HG03565 (cell line): ENCODE measurements around the gene MYLK.
"Not testable (repeated sequence)": the region's sequence is repeated elsewhere in the genome, so short reads cannot be mapped to it uniquely, and the experiment has no call there.

Source experiments
- ATAC-seq: cut with Tn5 transposase; IDR thresholded peaks from one replicate; pipeline ENCODE4 v1.9.1; 2021; ENCODE audit warnings: mild to moderate bottlenecking, moderate library complexity; ENCODE audit not compliant: unreplicated experiment

The MYLK gene

DNA sequence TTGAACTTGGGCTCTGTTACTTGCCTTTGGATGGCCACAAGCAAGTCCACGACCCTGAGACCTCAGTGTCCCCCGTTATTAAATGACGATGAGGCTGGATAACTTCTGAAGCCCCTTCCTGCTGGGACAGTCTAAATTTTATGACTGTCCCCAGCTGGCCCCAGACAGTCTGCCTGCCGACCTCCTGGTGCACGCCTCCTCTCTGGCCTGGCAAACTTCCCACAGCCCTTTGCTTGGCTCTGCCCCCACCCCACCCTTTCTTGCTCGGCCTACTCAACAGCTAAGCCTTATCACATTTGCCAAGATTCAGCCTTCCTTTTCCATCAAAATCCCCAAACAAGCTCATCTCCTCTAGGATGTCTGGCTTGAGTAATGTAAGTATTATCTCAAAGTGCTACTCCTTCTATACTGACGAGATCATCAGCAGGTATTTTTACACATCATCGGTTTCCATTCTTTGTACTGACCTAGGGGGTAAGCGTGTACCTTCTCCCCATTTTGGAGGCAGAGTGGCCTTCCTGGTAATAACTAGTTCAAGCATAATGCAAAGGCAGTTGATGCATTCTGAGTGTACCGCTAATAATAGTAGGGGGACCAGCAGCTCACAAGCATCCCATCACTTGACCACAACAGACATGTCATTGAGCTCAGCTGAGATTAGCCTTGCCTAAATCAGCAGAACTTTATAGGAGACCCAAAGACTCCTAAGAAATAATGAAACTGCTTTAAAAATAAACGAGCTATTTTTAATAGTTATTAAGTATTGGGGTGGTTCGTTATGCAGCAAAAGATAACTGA, 178.4 kb downstream of the MYLK start:
- ATAC-seq = no peak

DNA sequence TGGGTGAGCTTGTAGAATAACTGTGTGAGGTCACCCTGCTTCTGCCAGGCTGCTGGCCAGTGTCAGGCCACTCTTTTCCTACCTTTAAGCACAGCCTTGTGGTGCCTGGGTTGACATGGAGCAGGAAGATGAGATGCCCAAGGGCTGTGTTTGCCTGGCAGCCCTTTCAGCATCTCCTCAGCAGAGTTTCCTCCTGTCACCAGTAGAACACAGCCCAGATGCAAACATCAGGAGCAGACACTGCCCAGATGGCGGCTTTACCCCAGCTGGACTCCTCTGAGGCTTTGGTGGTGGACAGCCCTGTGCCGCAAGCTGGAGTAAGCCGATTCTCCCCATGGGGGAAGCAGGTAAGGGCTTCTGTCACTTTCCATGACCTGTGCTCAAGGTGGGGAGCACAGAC, 180.5 kb downstream of the MYLK start:
- ATAC-seq = not testable (repeated sequence)

DNA sequence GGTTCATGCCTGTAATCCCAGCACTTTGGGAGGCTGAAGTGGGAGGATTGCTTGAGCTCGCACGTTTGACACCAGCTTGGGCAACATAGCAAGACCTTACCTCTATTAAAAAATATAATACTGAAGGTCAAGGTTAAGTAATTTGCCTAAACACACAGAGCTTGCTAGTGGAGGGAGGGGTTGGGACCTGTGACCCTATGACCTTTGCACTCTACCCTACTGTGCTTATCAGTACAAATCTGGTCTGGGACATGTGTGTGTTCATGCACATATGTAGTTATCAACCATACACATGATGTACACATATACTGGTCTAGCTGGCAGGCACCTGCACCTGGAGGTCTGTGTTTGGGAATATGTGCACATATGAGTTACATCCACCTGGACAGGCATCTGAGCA, 181.4 kb downstream of the MYLK start:
- ATAC-seq = no peak

DNA sequence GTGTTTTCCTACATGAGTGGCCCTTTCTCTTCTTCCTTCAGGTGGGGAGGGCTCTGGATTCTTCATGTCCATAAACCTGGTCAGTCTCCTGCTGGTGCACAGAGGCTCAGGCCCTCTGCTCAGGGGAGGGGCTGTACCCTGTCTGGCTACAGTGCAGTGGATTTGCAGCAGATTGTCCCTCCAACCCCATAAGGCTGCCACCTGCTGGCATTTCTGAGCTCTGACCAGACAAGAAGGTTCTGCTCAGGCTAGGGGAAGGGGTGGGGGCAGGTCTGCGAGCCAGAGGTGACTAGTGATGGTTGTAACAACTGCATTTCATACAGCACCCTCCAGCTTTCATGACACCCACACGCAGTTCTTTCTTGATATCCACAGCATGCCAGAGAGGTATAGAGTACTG, 182.1 kb downstream of the MYLK start:
- not testable (repeated sequence) for ATAC-seq

DNA sequence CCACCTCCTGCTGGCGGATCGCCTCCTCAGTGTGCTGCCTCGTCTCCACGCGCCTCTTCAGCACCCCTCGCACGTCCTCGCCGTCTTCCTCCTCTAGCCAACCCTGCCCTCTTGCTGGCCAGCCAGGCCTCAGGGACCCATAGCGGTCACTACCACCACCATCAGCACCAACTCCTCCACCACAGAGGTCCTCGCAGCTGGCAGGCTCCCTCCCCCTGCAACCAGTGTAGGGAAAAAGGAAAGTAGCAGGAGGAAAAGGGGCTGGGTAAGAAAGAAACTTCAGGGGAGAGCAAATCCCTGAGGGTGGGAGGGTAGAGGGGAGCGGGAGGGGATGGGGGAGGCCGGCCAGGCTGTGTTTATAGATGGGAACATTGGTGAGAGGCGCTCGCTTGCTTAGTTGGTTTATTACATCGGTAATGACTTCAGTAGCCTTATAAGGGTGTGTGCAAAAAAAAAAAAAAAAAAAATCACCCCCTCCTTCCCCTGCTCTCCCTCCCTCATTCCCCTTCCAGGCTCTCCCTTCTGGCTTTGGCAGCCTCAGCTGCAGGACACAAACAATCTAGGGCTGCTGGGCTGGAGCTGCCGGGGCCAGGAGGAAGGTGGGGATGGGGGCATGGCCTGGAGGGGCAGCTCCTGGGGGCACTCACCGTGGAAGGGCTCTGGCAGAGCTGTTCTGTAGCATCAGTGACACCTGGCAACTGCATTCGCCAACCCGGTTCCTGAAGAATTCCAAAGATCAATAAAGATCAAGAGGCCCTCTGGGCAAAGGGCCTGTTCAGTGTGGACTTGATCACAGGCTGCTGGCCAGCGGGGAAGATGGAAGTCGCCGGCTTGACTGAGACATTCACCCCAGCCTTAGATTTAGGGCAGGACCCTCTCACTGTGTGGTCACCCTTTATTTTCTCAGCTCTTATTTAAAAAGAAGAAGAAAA, 183.1 kb downstream of the MYLK start:
- no peak for ATAC-seq

DNA sequence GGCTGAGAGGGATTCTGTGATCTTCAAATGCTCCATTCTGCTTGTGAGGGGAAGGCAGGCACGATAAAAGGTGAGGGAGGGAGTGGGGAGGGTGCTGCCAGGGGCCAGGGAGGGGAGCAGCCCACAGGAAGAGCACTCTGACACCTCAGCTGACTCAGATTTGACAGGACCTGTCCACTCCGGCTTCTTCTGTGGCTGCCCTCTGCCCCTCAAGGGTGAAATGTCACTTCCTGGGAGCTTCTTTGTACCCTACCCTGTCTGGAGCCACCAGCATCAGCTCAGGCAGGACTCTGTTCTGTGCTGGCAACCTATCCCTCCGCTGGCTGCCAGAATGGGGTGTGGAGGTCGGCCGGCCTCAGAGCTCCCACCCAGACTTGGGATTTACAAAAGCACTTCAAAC, 185.3 kb downstream of the MYLK start:
- ATAC-seq = no peak

DNA sequence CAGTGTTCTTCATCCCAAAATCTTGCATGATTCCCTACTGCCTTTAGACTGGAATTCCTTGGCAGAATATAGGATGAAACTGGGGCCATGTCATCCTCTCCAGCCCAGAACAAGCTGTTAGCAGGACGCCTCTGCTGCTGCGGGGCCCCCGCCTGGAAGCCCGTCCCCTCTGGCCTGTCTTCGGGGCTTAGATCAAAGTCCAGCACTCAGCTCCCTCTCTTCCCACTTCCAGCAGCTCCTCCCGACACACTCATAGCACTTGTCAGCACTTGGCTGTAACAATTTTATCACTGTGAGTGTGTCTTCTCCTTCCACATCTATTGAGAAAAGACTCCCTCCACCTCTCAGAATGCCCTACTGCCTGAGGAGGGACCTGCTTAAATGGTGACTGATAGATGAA, 187.3 kb downstream of the MYLK start:
- no peak for ATAC-seq

DNA sequence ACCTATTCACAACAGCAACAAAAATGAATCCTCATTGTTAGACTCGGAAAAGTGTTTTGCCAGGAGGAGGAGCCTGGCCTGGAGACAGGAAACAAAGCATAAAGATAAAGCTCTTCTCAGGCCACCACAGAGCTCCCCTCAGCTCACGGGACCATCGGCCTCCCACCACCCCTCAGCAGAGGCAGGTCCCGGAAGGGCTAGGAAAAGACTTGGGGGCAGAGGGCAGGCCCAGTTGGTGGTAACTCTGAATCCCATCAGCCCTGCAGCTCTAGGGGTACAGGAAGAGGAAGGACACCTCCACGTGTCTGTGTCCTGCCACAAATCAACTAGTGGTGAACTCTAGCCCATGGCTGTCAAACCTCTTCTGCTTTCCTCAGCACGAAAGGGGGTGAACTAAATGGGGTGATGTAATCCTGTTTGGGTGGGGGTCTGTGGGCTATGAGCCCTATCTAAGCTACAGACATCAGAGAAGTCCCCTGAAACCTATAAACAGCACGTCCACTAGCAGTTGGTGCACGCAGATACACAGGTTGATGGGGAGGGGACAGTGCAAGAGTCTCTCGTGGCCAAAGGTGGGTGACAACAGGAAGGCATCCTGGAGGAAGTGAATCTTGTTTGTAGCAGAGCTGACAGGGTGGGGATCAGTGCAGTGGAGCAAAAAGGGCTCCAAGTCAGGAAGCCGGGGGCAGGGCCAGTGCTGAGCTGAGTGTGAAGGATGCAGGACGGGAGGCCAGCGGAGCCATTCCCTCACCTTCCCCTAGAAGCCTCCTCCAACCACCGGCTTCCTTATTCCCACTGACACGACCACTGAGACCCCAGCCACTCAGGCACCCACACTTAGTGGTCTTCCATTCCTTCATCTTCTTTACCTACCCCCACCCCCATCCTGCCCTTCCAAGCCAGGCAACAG, 188.1 kb downstream of the MYLK start:
- no peak for ATAC-seq

DNA sequence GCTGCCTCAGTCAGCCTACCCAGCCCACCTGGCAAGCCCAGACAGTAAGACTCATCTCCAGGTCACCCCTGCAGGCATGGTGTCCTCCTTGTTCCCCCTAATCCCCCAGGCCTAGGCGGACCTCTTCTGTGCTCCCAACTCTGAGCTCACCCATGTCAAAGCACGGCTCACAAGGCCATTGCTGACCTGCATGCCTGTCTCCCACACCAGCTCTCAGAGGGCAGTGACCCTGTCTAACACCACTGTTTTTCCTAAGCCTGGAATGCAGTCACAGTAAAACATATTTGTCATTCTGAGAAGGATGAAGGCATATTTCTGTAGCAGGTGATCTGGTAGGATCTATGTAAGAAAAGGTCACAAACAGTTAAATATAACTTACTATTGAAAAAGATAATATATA, 189.0 kb downstream of the MYLK start:
- ATAC-seq = no peak

DNA sequence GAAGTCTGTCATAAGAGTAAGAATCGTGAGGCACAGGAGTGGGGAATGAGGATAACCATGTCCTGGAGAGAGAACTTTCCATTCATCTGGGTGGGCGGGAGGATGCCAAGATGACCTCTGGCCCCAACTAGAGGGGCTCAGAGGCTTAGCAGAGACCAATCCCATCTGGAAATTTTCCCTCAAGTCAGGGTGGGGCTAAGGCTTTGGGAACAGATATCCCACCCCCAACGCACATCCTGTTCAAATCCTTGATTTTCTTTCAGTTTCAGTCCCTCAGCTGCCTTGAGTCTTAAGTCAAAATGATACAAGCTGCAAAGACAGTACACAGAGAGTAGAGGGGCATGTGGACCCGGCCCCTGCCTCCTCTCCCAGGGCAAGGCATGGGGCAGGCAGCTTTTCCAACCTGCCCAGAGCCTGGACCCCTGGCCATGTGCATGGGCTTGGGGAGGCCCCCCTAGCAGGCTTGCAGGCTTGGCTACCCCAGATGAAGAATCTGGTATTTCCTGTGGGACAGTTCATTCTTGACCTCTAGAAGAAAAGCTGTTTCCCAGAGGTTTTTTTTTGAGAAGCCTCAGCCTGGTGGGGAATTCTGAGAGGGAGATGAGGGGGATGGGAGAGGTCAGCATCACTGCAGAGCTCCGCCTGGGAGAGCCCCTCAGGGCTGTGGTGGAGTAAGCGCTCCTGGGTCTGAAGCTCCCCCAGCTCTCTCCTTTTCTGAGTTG, 189.6 kb downstream of the MYLK start:
- no peak for ATAC-seq

DNA sequence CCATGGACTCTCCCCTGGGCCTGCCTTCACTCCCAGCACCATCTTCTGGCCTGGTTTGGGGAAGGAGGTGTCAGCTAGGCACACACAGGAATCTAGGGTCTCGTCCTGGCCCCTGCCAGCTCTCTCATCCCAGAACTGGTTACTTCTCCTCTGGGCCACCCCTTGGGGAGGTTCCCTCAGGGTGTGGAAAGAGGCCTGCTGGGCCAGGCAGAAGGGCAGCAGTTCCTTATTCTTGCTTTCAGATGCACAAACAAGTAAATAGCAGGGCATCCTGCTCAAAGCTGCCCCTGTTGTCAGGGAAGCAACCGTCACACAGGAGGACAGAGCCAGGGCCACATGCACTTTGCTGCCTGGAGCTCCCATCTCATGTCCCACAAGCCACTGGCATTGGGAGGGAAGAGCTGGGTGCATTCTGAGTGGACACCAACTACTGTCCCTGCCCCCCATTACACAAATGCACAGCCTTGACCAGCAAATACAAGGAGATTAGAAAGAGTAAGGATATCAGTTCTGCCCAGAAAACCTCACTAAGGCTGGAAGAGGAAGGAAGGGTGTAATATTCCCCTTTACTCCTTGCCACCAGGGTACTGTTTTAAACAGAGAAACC, 190.4 kb downstream of the MYLK start:
- ATAC-seq = no peak

DNA sequence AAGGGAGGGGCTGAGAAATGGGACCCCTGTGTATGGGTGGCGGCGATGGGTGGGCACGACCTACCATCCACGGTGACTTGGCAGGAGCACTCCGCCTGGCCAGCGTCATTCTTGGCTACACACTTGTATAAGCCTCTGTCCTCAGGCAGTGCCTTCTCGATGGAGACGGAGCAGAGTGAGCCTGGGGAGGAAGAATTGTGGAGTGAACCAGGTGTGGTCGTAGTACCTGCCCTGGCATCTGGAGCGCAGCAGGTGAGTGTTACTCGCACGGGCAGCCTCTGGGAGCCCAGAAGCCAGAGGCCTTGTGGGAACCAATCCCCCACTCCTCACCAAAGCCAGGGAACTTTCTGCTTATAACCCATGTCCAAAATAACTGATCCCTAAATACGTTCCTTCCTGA, 191.5 kb downstream of the MYLK start:
- ATAC-seq = no peak

DNA sequence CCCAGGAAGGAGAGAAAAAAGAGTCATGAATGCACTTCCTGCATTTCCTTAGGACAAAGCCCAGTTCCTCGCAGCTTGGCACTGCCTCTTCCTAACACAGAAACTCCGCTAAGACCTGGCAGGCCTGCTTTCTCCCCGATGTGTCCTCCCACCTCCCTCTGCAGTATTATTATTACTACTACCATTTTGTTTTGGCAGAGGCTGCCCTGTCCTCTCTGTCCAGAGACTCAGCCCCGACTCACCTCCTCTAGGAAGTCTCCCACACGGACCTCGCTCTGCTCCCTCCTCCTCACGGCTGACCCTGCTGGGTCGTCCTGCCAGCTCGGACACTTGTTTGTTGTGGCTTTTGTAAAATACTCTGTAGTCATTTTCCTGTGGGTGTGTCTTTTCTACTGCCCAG, 192.1 kb downstream of the MYLK start:
- no peak for ATAC-seq

DNA sequence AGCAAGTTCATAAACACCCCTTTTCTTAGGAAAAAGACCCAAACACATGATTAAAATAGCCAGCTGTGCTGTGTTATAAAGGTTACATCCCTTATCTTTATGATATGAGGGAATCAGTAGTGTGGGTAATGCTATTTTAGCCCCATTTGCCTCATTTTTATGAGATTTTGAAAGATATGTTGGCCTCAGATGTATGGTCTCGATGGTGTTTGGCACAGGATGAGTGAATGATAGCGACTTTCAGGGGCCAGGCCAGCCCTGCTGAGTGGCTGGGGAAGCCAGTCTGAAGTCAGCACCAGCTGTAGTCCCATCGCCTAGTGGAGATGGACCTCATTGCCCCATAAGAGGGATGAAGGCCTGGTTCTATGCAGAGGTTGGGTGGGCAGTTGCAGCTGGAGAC, 194.3 kb downstream of the MYLK start:
- ATAC-seq = no peak

DNA sequence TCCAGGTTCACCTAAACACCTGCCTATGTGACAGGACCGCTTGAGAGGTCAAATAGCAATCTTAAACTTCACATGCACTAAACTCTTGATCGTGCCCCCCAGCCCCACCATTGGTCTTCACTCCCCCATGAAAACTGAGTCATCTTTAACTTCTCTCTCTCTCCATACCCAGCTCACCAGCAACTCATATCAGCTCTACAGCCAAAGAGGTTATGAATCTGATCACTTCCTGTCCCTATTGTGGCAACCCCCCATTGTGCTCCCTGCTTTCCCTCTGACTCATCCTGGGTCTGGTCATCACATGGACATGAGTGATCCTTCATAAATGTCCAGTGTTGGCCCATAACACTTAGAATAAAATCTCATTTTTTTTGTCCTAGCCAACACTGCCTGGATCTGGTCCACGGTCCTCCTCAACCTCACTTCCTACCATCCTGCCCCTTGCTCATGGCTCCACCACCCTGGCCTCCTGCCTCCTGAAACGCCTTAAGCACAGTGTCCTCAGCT, 195.8 kb downstream of the MYLK start:
- ATAC-seq = no peak

DNA sequence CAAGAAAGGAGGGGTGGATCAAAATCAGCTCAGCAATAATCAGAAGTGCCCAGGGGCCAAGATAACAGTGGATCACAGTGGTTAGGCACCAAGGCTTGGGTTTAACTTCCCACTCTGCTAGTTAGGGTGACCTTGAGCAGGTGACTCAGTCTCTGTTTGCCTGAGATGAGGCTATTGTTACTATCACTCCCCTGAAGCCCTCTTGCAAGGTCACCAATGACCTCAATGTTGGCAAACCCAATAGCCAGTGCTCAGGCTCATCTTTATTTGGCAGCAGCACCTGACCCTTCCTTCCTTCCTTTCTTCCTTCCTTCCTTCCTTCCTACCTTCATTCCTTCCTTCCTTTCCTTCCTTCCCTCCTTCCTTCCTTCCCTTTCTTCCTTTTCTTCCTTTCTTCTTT, 196.8 kb downstream of the MYLK start:
- no peak for ATAC-seq

DNA sequence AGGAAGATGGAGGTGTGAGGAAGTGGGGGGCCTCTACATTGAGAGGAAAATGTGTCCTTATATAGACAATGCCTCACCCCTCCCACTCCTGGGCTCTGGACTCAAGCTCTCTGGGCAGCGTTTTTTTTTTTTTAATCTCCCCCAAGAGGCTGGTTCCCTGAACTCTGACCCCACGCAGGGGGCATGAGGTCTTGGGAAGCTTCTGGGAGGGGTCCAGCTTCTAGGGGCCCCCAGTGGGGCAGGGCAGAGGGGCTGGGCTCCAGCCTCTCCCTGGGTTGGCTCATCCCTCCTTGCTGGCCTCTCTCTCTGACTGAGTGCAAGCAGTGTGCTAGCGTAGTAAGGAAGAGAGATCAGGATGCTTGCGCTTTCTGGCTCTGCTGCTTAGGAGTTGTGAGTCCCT, 197.9 kb downstream of the MYLK start:
- no peak for ATAC-seq

DNA sequence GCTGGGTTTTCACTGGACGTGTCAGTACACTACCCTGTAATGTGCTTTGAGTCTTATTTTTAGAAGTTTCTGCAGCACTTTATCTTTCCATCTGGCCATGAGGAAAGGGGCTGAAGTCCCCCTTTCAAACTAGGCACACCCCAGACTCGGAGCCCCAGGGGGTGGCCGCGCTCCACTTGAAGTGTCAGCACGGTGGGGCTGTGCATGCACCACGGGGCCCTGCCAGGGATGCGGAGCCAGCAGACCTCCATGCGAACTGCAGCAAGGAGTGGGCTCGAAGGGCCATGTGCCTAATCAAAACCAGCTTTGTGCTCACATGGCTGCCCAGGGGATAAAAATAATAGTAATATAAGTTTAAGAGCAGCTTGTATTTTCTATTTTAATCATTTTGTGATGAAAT, 198.4 kb downstream of the MYLK start:
- no peak for ATAC-seq

DNA sequence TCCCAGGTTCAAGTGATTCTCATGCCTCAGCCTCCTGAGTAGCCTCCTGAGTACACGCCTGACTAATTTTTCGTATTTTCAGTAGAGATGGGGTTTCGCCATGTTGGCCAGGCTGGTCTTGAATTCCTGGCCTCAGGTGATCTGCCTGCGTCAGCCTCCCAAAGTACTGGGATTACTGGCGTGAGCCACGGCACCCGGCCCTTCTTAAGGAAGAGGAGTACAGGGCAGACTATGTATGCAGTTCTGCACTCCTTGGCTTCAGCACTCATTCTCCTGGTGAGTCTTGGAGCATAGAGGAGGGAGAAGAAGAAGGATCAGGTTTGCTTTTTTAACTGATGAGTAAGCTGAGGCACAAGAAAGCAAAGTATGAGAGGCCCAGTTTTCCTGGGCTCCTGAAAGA, 199.5 kb downstream of the MYLK start:
- no peak for ATAC-seq

DNA sequence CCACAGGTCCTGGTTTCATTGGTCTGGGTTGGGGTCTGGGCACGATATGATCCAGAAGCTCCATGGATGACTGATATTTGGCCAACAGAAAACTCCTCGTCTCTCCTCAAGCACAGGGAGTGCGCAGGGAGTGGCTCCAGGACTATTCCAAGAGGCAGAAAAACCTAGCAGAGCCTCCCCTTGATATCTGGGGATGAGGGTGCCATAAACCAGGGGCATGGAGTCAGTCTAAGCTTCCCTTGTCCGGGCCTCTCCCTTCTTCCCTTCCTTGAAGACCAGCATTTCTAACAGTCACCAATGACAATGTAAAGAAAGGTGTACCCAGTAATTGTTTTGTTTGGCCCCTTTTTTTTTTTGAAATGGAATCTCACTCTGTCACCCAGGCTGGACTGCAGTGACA, 199.9 kb downstream of the MYLK start:
- no peak for ATAC-seq
